ENCODE measurements around the gene PCDHA5.
"Not testable (repeated sequence)": the region's sequence is repeated elsewhere in the genome, so short reads cannot be mapped to it uniquely, and the experiment has no call there.

- not testable (repeated sequence) for TF ChIP-seq ZNF292 (CRISPR knock-in tag; IDR thresholded peaks at IDR 0.05; ENCODE audit: borderline replicate concordance, low read depth); E2F2 (CRISPR knock-in tag; IDR thresholded peaks at IDR 0.05; ENCODE audit: borderline replicate concordance); ZNF674 (CRISPR knock-in tag; IDR thresholded peaks at IDR 0.05; ENCODE audit: low read depth)
- TF ChIP-seq, protein P1, sequence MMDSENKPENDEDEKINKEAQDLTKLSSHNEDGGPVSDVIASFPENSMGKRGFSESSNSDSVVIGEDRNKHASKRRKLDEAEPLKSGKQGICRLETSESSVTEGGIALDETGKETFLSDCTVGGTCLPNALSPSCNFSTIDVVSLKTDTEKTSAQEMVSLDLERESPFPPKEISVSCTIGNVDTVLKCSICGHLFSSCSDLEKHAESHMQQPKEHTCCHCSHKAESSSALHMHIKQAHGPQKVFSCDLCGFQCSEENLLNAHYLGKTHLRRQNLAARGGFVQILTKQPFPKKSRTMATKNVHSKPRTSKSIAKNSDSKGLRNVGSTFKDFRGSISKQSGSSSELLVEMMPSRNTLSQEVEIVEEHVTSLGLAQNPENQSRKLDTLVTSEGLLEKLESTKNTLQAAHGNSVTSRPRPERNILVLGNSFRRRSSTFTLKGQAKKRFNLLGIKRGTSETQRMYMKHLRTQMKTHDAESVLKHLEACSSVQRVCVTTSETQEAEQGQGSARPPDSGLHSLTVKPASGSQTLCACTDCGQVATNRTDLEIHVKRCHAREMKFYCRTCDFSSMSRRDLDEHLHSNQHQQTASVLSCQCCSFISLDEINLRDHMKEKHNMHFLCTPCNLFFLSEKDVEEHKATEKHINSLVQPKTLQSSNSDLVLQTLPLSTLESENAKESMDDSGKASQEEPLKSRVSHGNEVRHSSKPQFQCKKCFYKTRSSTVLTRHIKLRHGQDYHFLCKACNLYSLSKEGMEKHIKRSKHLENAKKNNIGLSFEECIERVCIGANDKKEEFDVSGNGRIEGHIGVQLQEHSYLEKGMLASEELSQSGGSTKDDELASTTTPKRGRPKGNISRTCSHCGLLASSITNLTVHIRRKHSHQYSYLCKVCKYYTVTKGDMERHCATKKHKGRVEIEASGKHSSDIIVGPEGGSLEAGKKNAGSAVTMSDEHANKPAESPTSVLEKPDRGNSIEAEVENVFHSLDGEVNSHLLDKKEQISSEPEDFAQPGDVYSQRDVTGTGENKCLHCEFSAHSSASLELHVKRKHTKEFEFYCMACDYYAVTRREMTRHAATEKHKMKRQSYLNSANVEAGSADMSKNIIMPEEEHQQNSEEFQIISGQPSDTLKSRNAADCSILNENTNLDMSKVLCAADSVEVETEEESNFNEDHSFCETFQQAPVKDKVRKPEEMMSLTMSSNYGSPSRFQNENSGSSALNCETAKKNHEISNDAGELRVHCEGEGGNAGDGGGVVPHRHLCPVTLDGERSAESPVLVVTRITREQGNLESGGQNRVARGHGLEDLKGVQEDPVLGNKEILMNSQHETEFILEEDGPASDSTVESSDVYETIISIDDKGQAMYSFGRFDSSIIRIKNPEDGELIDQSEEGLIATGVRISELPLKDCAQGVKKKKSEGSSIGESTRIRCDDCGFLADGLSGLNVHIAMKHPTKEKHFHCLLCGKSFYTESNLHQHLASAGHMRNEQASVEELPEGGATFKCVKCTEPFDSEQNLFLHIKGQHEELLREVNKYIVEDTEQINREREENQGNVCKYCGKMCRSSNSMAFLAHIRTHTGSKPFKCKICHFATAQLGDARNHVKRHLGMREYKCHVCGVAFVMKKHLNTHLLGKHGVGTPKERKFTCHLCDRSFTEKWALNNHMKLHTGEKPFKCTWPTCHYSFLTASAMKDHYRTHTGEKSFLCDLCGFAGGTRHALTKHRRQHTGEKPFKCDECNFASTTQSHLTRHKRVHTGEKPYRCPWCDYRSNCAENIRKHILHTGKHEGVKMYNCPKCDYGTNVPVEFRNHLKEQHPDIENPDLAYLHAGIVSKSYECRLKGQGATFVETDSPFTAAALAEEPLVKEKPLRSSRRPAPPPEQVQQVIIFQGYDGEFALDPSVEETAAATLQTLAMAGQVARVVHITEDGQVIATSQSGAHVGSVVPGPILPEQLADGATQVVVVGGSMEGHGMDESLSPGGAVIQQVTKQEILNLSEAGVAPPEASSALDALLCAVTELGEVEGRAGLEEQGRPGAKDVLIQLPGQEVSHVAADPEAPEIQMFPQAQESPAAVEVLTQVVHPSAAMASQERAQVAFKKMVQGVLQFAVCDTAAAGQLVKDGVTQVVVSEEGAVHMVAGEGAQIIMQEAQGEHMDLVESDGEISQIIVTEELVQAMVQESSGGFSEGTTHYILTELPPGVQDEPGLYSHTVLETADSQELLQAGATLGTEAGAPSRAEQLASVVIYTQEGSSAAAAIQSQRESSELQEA (CRISPR knock-in tag; IDR thresholded peaks at IDR 0.05; ENCODE audit: not compliant biosample characterization), result not testable (repeated sequence)
Measured at GRCh38 chr5:140796072-140796717, 25.2 kb upstream of the PCDHA5 start.
